Gastrocnemius medialis (tissue), 4 donors: ENCODE results near the gene DIP2C. TPM values are rescaled to one million over a fixed set of nuclear protein-coding genes. Genes with fewer than 3 reads are reported as not detected.

Experiments used
- ATAC-seq, 2 donors: fragments of 150-250 bp; one replicate each; pipeline ENCODE4 v1.9.1; 2016
- DNase-seq, 2 donors: peaks; one replicate each; pipeline ENCODE4 v3.0.0-alpha.2; 2019
- H3K27ac ChIP-seq, 4 donors: fragments of 200-600 bp; sonication (generic); 1 replicate in 1 of 4; 2 replicates in 3 of 4; pipeline ENCODE4 v1.5.1; 2016 to 2018; ENCODE audit warnings: mild to moderate bottlenecking in 2 of 4, moderate library complexity in 1 of 4
- H3K27me3 ChIP-seq, 3 donors: fragments of 200-600 bp; sonication (generic) in 2 of 3; 1 replicate in 1 of 3; 2 replicates in 2 of 3; pipeline versions ENCODE4 v1.5.1 to v1.6.0; 2016 to 2019; ENCODE audit warnings: mild to moderate bottlenecking in 1 of 3, moderate library complexity in 1 of 3
- H3K36me3 ChIP-seq, 2 donors: fragments of 200-600 bp; sonication (generic) in 1 of 2; one replicate each; pipeline ENCODE4 v1.5.1; 2017 to 2018
- H3K4me1 ChIP-seq, 2 donors: fragments of 200-600 bp; sonication (generic) in 1 of 2; one replicate each; pipeline ENCODE4 v1.5.1; 2016 to 2017; ENCODE audit warnings: mild to moderate bottlenecking in 2 of 2
- H3K4me3 ChIP-seq, 4 donors: fragments of 200-600 bp; sonication (generic) in 3 of 4; 1 replicate in 1 of 4; 2 replicates in 3 of 4; pipeline ENCODE4 v1.5.1; 2016 to 2019; ENCODE audit warnings: mild to moderate bottlenecking in 2 of 4
- H3K9me3 ChIP-seq, 3 donors: fragments of 200-600 bp; sonication (generic) in 2 of 3; 1 replicate in 1 of 3; 2 replicates in 2 of 3; pipeline ENCODE4 v1.5.1; 2016 to 2019
- POLR2A ChIP-seq, 2 donors: fragments of 450-650 bp; IDR thresholded peaks; one replicate each; pipeline ENCODE4 v1.6.1; 2017; ENCODE audit warnings: antibody characterized with exemption in 2 of 2, mild to moderate bottlenecking in 2 of 2, moderate library complexity in 2 of 2
- in situ Hi-C, 4 donors: fragments of 200-750 bp; cut with MboI; loops; one replicate each; pipeline versions ENCODE4 v1.15.0 to v1.8.0; 2017; ENCODE audit warnings: low sequenced_read_pairs in 4 of 4
- intact Hi-C: fragments of 100-400 bp; cut with DNase I; formaldehyde crosslinking; loops from one replicate; pipeline ENCODE4 v1.15.1; 2023; ENCODE audit warnings: low total_unique reads
- total RNA-seq, 4 donors: library from RNA; depleted of rRNA; stranded (reverse); fragments of >200 nt; gene quantifications; one replicate each; pipeline versions ENCODE4 v1.1.0 to v1.2.3, GENCODE V29; 2016
- TF ChIP-seq, protein P1 (sequence below), 5 experiments: fragments of 450-650 bp in 3 of 5; fragments of 200-600 bp in 2 of 5; sonication (generic) in 2 of 5; IDR thresholded peaks in 4 of 5; conservative IDR thresholded peaks in 1 of 5; 1 replicate in 4 of 5; 2 replicates in 1 of 5; pipeline ENCODE4 v1.5.1; 2016 to 2019; ENCODE audit warnings: antibody characterized with exemption in 5 of 5, mild to moderate bottlenecking in 3 of 5, moderate library complexity in 3 of 5

The DIP2C gene
- total RNA-seq, 4 donors from 2014 or later = 19.1 to 60.0 (median 30.2) TPM

- intact Hi-C loops (no loop called here), in situ Hi-C loops (no loop called here)
- ATAC-seq = no peak
- Histone ChIP-seq H3K36me3 (no peaks in the 10 kb centered on the region), H3K4me3 (no peak overlapping the region), H3K27ac (no peak overlapping the region), H3K9me3 (no peaks in the 10 kb centered on the region), H3K27me3 (no peaks in the 10 kb centered on the region), H3K4me1 (no peaks in the 10 kb centered on the region)
- TF ChIP-seq, protein P1, sequence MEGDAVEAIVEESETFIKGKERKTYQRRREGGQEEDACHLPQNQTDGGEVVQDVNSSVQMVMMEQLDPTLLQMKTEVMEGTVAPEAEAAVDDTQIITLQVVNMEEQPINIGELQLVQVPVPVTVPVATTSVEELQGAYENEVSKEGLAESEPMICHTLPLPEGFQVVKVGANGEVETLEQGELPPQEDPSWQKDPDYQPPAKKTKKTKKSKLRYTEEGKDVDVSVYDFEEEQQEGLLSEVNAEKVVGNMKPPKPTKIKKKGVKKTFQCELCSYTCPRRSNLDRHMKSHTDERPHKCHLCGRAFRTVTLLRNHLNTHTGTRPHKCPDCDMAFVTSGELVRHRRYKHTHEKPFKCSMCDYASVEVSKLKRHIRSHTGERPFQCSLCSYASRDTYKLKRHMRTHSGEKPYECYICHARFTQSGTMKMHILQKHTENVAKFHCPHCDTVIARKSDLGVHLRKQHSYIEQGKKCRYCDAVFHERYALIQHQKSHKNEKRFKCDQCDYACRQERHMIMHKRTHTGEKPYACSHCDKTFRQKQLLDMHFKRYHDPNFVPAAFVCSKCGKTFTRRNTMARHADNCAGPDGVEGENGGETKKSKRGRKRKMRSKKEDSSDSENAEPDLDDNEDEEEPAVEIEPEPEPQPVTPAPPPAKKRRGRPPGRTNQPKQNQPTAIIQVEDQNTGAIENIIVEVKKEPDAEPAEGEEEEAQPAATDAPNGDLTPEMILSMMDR (IDR thresholded peaks at IDR 0.05 in 4 of 5, conservative IDR thresholded peaks at IDR 0.05 in 1 of 5) = no peak
- no peak for TF ChIP-seq POLR2A (IDR thresholded peaks at IDR 0.05)
- no peak for DNase-seq
Measured at GRCh38 chr10:317926-318325, 371.5 kb downstream of the DIP2C start.

- intact Hi-C loops (no loop called here), in situ Hi-C loops (no loop called here)
- Histone ChIP-seq H3K27ac (no peak overlapping the region), H3K4me3 (no peak overlapping the region), H3K36me3 (no peaks in the 10 kb centered on the region), H3K27me3 (no peaks in the 10 kb centered on the region), H3K4me1 (no peaks in the 10 kb centered on the region), H3K9me3 (no peaks in the 10 kb centered on the region)
- ATAC-seq (no peak), DNase-seq (no peak)
- no peak for TF ChIP-seq POLR2A (IDR thresholded peaks at IDR 0.05)
- TF ChIP-seq, protein P1 (IDR thresholded peaks at IDR 0.05 in 4 of 5, conservative IDR thresholded peaks at IDR 0.05 in 1 of 5) = no peak
Measured at GRCh38 chr10:317271-317769, 372.1 kb downstream of the DIP2C start.

DNA sequence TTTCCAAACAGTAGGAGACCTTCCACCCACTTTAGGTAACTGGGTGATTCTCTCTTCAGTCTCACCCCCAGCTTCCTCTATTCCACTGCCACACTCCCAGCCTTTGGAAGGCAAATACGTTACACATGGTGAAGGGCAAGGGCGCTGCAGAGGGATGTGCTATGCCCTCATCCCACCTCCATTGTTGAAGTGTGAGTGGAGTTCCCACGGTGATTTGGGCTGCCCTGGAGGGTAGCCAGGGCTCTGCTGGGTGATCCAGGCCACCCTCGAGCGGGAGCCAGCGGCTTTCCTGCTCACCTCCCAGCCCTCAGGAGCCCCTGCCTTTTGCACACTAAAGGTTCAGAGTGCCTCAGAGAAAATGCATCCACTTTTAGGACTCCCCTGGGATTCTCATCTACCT, 373.1 kb downstream of the DIP2C start:
- ATAC-seq (no peak), DNase-seq (no peak)
- TF ChIP-seq POLR2A (IDR thresholded peaks at IDR 0.05) = no peak
- TF ChIP-seq, protein P1 (IDR thresholded peaks at IDR 0.05 in 4 of 5, conservative IDR thresholded peaks at IDR 0.05 in 1 of 5) = no peak
- in situ Hi-C loops = no loop called here
- no peaks in the 10 kb centered on the region for H3K27me3 ChIP-seq
- no peaks in the 10 kb centered on the region for H3K4me1 ChIP-seq
- H3K9me3 ChIP-seq = no peaks in the 10 kb centered on the region
- H3K36me3 ChIP-seq = no peaks in the 10 kb centered on the region
- intact Hi-C loops = no loop called here
- no peak overlapping the region for H3K27ac ChIP-seq
- H3K4me3 ChIP-seq = no peak overlapping the region

- Histone ChIP-seq H3K27me3 (no peaks in the 10 kb centered on the region), H3K4me3 (no peak overlapping the region), H3K27ac (no peak overlapping the region), H3K9me3 (no peaks in the 10 kb centered on the region), H3K4me1 (no peaks in the 10 kb centered on the region), H3K36me3 (no peaks in the 10 kb centered on the region)
- TF ChIP-seq, protein P1 (IDR thresholded peaks at IDR 0.05 in 4 of 5, conservative IDR thresholded peaks at IDR 0.05 in 1 of 5) = no peak
- TF ChIP-seq POLR2A (IDR thresholded peaks at IDR 0.05) = no peak
- DNase-seq (no peak), ATAC-seq (no peak)
- in situ Hi-C loops = no loop called here
- intact Hi-C loops = no loop called here
Measured at GRCh38 chr10:314871-315270, 374.6 kb downstream of the DIP2C start.

DNA sequence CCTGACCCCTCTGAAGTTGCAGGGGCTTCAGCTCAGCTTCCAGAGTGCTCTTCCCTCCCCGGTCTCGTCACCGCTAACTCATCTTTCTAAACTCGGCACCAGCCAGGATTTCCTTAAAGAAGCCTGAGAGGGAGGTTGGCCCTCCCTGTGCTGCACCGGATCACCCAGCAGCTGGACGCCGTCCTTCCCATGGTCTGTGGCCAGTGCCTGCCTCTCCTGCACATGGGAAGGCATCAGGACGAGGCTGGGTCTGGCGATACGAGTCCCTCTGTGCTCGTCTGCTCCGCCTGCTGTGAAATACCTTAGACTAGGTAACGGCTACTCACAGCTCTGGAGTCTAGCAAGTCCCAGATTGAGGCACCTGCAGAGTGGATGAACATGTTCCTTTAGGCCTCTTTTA, 375.1 kb downstream of the DIP2C start:
- intact Hi-C loops (no loop called here), in situ Hi-C loops (no loop called here)
- Histone ChIP-seq H3K9me3 (no peaks in the 10 kb centered on the region), H3K27me3 (no peaks in the 10 kb centered on the region), H3K4me1 (no peaks in the 10 kb centered on the region), H3K4me3 (no peak overlapping the region), H3K36me3 (no peaks in the 10 kb centered on the region), H3K27ac (no peak overlapping the region)
- no peak for TF ChIP-seq POLR2A (IDR thresholded peaks at IDR 0.05)
- TF ChIP-seq, protein P1 (IDR thresholded peaks at IDR 0.05 in 4 of 5, conservative IDR thresholded peaks at IDR 0.05 in 1 of 5) = no peak
- no peak for DNase-seq
- no peak for ATAC-seq
